ENCODE measurements around the gene TCF7. TPM values are rescaled to one million over a fixed set of nuclear protein-coding genes. Genes with fewer than 3 reads are reported as not detected.

Gene TCF7
- total RNA-seq, 1 donor from 2014 or later: 7.0 TPM

DNA sequence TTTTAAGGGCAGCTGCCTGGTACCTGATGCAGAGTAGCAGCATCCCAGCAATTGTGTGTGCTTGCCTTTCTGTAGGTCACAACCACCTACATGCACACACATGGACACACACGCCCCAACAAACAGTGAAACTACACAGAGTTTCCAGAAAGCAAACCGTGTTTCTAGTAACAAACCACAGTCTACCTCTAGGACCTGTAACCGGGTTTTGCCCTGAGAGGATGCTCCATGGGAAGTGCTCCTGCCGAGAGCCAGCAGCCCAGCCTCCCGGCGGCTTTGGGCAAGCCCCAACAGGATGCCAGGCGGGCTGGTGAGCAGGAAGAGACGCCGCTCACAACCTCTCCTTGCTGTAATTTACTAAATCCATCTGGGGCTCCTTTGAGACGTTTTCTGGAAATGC is 4.1 kb upstream of the TCF7 start:
- ATAC-seq (no peak), DNase-seq (no peak)
- H3K4me3 ChIP-seq: no peak overlapping the region
- peaks cover 12% of the 10 kb centered on the region for H3K4me1 ChIP-seq
- TF ChIP-seq, protein P1, sequence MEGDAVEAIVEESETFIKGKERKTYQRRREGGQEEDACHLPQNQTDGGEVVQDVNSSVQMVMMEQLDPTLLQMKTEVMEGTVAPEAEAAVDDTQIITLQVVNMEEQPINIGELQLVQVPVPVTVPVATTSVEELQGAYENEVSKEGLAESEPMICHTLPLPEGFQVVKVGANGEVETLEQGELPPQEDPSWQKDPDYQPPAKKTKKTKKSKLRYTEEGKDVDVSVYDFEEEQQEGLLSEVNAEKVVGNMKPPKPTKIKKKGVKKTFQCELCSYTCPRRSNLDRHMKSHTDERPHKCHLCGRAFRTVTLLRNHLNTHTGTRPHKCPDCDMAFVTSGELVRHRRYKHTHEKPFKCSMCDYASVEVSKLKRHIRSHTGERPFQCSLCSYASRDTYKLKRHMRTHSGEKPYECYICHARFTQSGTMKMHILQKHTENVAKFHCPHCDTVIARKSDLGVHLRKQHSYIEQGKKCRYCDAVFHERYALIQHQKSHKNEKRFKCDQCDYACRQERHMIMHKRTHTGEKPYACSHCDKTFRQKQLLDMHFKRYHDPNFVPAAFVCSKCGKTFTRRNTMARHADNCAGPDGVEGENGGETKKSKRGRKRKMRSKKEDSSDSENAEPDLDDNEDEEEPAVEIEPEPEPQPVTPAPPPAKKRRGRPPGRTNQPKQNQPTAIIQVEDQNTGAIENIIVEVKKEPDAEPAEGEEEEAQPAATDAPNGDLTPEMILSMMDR (IDR thresholded peaks at IDR 0.05): no peak
- no peak overlapping the region for H3K27ac ChIP-seq
- no peaks in the 10 kb centered on the region for H3K9me3 ChIP-seq
- H3K27me3 ChIP-seq: peaks cover 12% of the 10 kb centered on the region
- intact Hi-C loops (cut with DNase I): no loop called here
- H3K36me3 ChIP-seq: no peaks in the 10 kb centered on the region

DNA sequence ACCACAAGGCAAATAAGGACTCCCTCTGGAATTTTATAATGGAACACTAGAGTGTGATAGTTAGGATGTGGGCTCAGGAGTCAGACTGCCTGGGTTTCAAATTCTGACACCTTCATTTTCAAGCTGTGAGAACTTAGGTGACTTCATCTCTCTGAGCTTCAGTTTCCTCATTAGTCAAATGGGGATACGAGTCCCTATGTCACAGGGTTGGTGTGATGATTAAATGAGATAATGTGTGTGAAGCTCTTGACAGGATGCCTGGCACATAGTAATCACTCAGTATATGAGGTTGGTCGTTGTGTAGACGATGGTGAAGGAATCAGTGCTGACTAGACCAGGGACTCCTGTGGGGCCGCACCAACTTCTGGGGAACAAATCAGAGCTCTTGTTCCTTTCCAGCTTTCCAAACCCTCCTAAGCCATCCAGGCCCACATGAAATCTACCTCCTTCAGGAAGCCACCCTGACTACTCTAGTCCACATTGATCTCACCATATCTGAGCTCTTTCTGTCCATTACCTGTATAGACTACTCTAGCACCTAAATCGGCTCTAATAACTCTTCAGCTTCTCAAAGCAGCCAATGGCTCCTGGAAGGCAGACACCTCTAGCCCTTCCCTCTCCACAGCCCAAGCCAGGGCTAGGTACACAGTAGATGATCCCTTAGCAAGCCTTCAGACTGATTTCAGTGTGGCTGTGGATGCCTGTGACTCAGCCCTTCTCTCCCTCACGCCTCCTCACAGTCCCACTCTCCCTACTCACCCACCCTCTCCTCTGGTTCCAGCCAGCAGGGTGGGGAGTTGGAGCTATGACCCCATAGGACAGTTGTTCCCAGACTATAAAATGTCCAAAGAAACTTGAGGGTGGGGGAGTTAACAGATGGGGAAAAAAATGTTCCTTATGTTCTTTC is 2.5 kb upstream of the TCF7 start:
- H3K36me3 ChIP-seq: no peaks in the 10 kb centered on the region
- DNase-seq (no peak), ATAC-seq (no peak)
- TF ChIP-seq, protein P1 (IDR thresholded peaks at IDR 0.05): no peak
- no peak overlapping the region for H3K27ac ChIP-seq
- no peak overlapping the region for H3K4me3 ChIP-seq
- H3K27me3 ChIP-seq: peaks cover 12% of the 10 kb centered on the region
- no peaks in the 10 kb centered on the region for H3K9me3 ChIP-seq
- intact Hi-C loops (cut with DNase I): no loop called here
- H3K4me1 ChIP-seq: peaks cover 17% of the 10 kb centered on the region

DNA sequence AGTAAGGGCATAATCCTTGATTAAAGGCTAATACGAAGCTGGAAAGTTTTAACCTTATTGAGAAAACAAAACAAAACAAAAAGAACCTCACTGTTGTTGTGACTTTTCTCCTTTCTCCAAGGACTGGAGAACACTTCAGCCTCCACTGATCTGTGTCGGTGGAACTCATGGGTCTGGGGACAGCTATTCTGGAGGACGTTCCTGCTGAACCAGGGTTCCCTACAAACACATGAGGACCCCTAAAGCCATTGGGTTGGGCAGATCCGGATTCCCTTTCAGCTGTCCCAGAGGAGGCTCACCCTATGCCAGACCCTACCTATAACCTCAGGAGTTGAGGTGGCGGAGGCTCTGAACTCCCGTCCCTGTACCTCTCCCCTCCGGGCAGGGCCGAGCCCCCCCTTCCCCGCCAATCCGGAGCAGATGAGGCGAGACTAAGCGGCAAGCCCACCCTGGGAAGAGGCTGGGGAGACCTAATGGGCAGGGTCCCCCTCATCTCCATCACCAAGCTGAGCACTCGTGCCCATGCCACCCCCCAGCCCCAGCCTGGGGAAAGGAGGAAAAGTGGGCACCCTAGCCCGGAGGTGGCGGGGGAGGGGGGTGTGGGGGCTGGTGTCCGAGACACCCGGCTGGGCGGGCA is 1.6 kb upstream of the TCF7 start:
- ATAC-seq (no peak), DNase-seq (no peak)
- Histone ChIP-seq H3K4me1 (peaks cover 17% of the 10 kb centered on the region), H3K4me3 (no peak overlapping the region), H3K27me3 (peaks cover 12% of the 10 kb centered on the region), H3K36me3 (no peaks in the 10 kb centered on the region), H3K27ac (no peak overlapping the region), H3K9me3 (no peaks in the 10 kb centered on the region)
- TF ChIP-seq, protein P1 (IDR thresholded peaks at IDR 0.05): no peak
- intact Hi-C loops (cut with DNase I): no loop called here

DNA sequence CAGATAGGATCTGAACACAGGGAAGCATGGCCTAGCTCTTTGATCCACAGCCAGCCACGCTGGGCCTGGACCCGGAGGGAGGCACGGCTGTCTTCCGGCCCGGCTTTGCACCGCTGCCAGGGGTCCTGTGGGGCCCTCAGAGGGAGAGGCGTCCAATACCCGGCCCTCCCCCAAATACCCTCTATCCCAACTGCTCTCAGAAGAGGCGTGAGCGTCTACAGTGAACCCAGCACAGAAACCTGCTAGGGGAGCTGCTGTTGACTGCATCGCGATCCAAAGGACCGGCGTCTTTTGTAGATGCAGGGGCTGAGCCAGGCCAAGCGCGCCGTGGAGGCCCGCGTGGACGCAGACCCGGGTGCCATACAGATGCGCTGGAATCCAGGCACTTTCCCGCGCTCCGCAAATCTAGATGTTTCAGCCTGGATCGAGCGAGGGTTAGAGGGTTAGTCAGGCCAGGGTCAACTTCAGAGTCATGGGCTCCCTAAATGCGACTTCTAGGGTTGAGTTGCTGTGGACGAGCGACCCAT is 1.1 kb upstream of the TCF7 start:
- intact Hi-C loops (cut with DNase I): no loop called here
- ATAC-seq: no peak

More for the DNA sequence above, 1.1 kb upstream of the TCF7 start:
- H3K27me3 ChIP-seq: peaks cover 12% of the 10 kb centered on the region
- H3K4me1 ChIP-seq: peaks cover 17% of the 10 kb centered on the region
- H3K36me3 ChIP-seq: no peaks in the 10 kb centered on the region
- peak overlapping the region; percentile 58 for H3K4me3 ChIP-seq
- no peaks in the 10 kb centered on the region for H3K9me3 ChIP-seq
- DNase-seq: no peak
- no peak overlapping the region for H3K27ac ChIP-seq
- TF ChIP-seq, protein P1 (IDR thresholded peaks at IDR 0.05): no peak

Data from upper lobe of right lung (tissue), 1 donor.